NCI-H2196 treated with DMSO at 0.1 percent for 48 hours (cell line): ENCODE results near the gene CEACAM19.
A peak's percentile ranks its signal among the peaks of the same experiment; 100 is the strongest.
"Not testable (repeated sequence)": the region's sequence is repeated elsewhere in the genome, so short reads cannot be mapped to it uniquely, and the experiment has no call there.

ENCODE experiments used
- DNase-seq: peaks from one replicate; lab custom pipeline; 2025; ENCODE audit not compliant: unreplicated experiment; lab: John Stamatoyannopoulos, UW

The CEACAM19 gene

DNA sequence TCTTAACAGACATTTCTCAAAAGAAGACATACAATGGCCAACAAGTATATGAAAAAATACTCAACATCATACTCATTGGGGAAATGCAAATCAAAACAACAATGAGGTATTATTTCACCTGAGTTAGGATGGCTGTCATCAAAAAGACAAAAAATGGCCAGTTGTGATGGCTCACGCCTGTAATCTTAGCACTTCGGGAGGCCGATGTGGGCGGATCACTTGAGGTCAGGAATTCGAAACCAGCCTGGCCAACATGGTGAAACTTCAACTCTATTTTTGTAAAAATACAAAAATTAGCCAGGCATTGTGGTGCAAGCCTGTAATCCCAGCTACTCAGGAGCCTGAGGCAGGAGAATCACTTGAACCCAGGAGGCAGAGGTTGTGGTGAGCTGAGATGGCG, 49.7 kb downstream of the CEACAM19 start:
- DNase-seq: no peak

DNA sequence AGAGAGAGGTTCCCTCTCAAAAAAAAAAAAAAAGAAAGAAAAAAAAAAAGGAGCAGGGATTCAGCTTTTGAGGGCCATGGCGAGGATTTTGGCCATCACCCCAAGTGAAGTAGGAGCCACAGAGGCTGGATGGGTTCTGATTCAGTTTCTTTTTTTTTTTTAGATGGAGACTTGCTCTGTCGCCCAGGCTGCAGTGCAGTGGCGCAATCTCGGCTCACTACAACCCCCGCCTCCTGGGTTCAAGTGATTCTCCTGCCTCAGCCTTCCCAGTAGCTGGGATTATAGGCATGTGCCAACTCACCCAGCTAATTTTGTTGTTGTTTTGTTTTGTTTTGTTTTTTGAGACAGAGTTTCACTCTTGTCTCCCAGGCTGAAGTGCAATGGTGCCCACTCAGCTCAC, 50.1 kb downstream of the CEACAM19 start:
- not testable (repeated sequence) for DNase-seq

DNA sequence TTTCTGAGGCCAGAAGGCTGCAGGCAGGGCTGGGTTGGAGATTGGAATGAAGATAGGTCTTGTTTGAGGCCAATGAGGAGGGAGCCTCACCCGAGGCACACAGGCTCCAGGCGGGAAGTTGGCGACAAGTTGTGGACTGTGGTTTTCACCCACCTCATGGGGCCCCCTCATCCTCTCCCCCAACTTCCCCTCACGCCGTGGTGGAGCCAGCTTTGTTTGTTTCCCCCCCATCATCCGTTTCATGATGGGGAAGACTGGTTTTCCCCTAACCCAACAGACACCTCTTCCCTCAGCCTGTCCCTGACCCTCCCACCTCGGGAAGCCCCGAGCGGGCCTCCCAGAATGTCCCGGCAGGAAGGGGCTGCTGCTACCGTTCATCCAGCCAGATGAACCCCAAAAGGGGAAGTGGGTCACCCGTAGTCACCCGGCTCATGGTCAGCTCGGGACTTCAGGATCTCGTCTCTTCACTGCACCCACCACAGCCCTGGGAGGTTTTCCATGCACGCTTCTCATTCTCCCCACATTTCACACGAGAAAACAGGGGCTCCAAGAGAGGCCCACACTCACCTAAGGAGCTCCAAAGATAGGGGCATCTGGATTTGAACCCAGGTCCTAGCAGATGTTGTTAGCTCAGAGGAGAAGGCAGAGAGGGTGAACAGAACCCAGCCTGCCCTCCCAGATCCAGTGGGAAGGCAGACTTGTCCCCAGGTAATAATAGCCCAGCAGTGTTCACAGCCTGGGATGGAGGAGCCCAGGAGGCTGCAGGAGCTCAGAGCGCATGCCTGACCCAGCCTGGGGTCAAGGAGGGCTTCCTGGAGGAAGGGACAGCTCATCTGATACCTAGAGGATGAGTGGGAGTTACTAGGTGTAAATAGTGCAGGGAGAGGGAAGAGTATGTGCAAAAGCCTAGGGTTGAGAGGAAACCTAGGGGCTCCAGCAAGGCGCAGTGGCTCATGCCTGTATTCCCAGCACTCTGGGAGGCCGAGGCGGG, 51.1 kb downstream of the CEACAM19 start:
- DNase-seq: no peak

DNA sequence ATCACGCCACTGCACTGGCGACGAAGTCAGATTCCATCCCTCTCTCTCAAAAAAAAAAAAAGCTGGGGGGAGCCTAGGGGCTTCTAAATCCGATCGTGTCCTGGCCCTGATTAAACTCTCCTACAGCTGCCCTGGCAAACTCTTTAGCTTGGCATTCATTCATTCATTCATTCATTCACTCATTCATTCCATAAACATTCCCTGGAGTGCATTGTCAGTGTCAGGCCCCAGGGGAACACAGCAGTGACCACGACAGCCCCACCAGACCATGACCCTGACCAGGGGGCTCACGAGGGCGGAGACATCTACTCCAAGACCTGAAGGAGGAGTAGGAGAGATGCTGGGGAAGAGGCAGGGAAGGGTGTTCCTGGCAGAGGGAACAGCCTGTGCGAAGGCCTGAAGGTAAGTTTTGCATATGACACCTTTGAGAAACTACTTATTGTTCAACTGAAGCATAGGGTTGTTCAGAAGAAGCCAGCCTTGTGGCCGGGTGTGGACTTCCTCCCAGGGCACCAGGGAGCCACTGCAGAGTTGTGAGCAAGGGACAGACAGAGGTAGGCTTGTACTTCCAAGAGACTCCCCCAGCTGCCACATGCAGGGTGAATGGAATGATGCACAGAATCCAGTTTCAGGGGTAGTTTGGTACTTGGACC, 52.1 kb downstream of the CEACAM19 start:
- no peak for DNase-seq

DNA sequence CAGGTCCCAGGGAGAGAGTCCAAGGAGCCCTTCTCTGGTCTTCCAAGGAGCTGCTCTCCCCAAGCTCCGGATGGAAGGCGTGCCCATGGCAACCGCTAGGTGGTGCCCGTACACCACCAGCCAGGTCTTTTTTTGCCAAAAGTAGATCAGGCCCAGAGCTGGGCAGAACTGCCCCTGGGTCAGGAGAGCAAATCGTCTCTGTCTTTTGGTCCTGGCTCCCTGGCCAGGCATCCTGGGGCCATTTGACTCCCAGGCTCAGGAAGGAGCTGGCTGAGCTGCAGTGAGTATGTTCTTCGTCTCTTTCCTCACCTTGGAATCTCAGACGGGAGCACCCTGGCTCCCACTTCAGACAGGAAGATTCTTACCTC, 52.7 kb downstream of the CEACAM19 start:
- DNase-seq: peak; percentile 60

DNA sequence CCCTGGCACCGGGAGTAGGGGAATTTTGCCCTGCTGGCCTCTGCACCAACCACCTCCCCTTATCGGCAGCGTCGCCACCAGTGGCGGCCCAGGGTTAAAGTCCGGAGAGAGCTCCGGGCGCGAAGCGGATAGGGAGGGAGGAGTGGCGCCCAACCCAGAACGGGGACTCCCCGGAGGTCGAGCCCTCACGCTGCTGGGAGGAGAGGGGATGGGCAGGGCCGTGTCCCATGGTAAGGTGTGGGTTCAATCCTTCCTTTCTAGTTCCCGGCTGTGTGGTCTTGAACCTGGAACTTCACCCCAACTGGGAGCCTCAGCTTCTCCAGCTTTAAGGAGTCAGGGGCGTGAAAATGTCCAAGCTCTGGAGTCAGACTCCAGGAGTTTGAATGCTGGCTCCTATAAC, 54.0 kb downstream of the CEACAM19 start:
- no peak for DNase-seq

DNA sequence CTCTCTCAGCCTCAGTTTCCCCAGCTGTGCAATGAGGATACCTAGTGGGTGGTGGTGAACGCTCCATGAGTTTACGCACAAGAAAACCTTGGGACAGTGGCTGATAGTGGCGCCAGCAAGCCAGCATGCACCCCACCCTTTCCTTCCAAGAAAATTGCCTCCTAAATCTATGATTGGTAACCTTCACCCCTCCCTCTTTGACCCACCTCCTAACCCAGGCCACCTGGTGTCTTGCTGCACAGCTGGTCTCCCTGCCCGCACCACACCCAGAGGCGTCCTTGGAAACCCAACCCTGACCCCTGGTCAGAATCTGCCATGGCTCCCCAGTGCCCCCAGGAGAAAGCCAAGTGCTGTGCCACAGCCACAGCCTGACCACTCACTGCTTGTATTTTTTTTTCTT, 54.4 kb downstream of the CEACAM19 start:
- no peak for DNase-seq

DNA sequence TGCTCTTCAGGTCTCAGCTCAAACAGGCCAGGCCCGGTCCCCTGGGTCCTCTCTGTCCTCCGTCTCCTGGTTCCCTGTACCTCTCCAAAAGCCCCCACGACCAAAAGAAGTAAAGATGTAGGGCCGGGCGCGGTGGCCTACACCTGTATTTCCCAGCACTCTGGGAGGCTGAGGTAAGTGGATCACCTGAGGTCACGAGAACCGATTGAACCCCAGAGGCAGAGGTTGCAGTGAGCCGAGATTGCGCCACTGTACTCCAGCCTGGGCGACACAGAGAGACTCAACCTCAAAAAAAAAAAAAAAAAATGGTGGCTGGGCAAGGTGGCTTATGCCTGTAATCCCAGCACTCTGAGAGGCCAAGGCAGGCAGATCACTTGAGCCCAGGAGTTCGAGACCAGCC, 55.2 kb downstream of the CEACAM19 start:
- DNase-seq: no peak

DNA sequence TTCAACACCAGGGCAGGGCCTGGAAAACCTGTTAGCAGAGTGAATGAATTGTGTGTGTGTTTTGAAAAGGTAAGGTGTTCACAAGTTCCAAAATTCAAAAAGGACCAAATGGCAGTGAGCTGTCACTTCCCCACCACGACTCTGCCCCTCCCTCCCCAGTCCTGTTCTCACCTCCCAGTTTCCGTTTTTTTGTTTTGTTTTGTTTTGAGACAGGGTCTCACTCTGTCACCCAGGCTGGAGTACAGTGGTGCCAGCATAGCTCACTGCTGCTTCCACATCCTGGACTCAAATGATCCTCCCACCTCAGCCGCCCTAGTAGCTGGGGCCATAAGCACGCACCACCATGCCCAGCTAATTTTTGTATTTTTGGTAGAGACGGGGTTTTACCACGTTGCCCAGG, 56.9 kb downstream of the CEACAM19 start:
- DNase-seq: no peak

DNA sequence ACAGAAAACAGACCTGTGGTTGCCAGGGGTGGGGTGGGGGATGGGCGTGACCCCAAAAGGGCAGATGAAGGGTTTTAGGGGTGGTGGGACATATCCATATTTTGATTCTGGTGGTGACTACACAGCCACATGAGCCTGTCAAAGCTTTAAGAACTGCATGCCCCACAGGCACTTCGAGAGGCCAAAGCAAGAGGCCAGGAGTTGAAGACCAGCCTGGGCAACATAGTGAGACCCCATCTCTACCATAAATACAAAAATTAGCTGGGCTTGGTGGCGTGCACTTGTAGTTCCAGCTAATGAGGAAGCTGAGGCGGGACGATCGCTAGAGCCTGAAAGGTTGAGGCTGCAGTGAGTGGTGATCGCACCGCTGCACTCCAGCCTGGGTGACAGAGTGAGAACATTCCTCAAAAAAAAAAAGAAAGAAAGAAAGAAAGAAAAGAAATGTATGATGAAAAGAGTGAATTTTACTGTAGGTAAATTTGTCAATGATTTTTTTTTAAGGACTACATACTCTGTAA, 58.3 kb downstream of the CEACAM19 start:
- DNase-seq: no peak

DNA sequence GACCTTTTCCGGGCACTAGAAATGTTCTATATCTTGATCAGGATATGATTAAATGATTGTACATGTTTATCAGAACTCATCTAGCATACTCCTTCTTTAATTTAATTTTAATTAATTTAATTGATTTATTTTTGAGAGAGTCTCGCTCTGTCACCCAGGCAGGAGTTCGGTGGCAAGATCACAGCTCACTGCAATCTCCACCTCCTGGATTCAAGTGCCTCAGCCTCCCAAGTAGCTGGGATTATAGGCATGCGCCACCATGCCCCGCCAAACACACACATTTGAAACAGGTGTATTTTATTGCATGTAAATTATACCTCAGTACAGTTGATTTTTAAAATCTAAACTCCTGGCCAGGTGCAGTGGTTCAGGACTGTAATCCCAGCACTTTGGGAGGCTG, 59.8 kb downstream of the CEACAM19 start:
- no peak for DNase-seq

DNA sequence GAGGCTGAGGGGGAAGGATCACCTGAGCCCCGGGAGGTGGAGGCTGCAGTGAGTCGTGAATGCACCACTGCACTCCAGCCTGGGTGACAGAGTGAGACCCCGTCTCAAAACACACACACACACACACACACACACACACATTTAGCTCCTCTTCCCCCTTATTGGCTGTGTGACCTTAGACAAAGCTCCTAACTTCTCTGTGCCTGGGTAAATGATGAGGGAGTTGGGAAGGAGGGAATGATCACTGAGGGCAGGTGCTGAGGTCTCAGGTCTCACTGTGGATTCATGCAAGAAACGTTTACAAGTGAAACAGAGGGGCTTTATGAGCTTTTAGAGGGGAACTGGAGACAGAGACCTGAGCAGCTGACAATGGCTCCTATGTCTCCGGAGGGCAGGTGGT, 60.3 kb downstream of the CEACAM19 start:
- no peak for DNase-seq

DNA sequence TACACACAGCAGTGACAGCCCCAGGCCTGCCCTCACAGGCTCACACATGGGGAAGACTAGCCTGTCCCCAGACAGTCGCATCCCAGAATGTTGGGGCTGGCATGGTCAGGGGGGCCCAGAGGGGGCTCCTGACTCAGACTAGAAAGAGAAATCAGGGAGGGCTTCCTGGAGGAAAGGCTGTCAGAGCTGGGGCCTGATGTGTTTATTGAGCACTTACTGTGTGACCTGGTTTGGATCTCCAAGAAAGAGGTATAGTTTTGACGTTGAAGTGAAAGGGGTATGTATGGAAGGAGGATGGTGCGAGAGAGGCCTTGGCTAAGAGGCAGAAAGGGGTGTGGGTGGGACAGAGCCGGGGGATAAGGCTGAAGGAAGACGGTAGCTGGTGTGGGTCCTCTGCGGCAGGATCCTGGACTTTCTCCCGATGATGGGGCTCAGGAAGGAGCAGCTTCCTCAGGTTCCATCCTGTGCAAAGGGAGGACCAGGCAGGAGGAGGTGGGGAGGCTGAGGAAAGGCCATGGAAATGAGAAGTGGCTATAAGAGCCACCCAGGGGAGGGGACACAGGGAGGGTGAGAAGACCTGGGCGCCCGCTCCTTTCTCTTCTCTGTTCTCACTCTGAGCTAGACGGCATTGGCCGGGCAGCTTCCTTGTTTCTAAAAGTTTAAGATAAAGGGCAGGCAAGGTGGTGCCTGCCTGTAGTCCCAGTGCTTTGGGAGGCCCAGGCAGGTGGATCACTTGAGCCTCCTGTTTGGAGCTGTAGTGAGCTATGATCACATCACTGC, 61.1 kb downstream of the CEACAM19 start:
- DNase-seq: no peak
